ENCODE measurements around the gene CCDC12. TPM values are rescaled to one million over a fixed set of nuclear protein-coding genes. Genes with fewer than 3 reads are reported as not detected.

The CCDC12 gene
- total RNA-seq, 1 donor from 2014 or later = 71.5 TPM

- intact Hi-C loops (cut with micrococcal nuclease) = loop anchor here (1.0 to 5.0 kb wide), 2 partner anchors 74 to 90 kb away; no protein-coding TSS in a partner anchor
These were observed 21.0 kb upstream of the CCDC12 start for GRCh38 chr3:46997453-46998091.

GRCh38 chr3:46996689-46997452 is 20.3 kb upstream of the CCDC12 start:
- intact Hi-C loops (cut with micrococcal nuclease) = loop anchor here (5.0 kb wide), 1 partner anchor 90 kb away; no protein-coding TSS in a partner anchor

- intact Hi-C loops (cut with micrococcal nuclease) = loop anchor here (5.0 kb wide), 1 partner anchor 89 kb away; no protein-coding TSS in a partner anchor
These were observed 19.5 kb upstream of the CCDC12 start for GRCh38 chr3:46995901-46996562.

- intact Hi-C loops (cut with micrococcal nuclease) = loop anchor here (5.0 kb wide), 1 partner anchor 88 kb away; no protein-coding TSS in a partner anchor
These were observed 18.5 kb upstream of the CCDC12 start for GRCh38 chr3:46994801-46995731.

GRCh38 chr3:46993986-46994385 is 17.4 kb upstream of the CCDC12 start:
- intact Hi-C loops (cut with micrococcal nuclease) = no loop called here

GRCh38 chr3:46993292-46993691 is 16.7 kb upstream of the CCDC12 start:
- intact Hi-C loops (cut with micrococcal nuclease) = no loop called here

- intact Hi-C loops (cut with micrococcal nuclease) = no loop called here
These were observed 15.7 kb upstream of the CCDC12 start for GRCh38 chr3:46992231-46992630.

GRCh38 chr3:46991406-46992165 is 15.0 kb upstream of the CCDC12 start:
- intact Hi-C loops (cut with micrococcal nuclease) = no loop called here

GRCh38 chr3:46990573-46991374 is 14.2 kb upstream of the CCDC12 start:
- intact Hi-C loops (cut with micrococcal nuclease) = no loop called here

GRCh38 chr3:46989146-46989810 is 12.7 kb upstream of the CCDC12 start:
- intact Hi-C loops (cut with micrococcal nuclease) = loop anchor here (5.0 kb wide), 2 partner anchors 33 to 62 kb away; no protein-coding TSS in a partner anchor

- intact Hi-C loops (cut with micrococcal nuclease) = loop anchor here (5.0 kb wide), 2 partner anchors 34 to 61 kb away; no protein-coding TSS in a partner anchor
These were observed 12.1 kb upstream of the CCDC12 start for GRCh38 chr3:46988616-46989015.

GRCh38 chr3:46987743-46988401 is 11.3 kb upstream of the CCDC12 start:
- intact Hi-C loops (cut with micrococcal nuclease) = loop anchor here (1.0 to 5.0 kb wide), 5 partner anchors 9 to 393 kb away; partner anchors contain the start of genes NBEAL2 and PTPN23

GRCh38 chr3:46987319-46987742 is 10.8 kb upstream of the CCDC12 start:
- intact Hi-C loops (cut with micrococcal nuclease) = loop anchor here (1.0 to 5.0 kb wide), 5 partner anchors 8 to 393 kb away; partner anchors contain the start of genes NBEAL2 and PTPN23

GRCh38 chr3:46986782-46987310 is 10.3 kb upstream of the CCDC12 start:
- intact Hi-C loops (cut with micrococcal nuclease) = loop anchor here (1.0 to 5.0 kb wide), 5 partner anchors 8 to 394 kb away; partner anchors contain the start of genes NBEAL2 and PTPN23

GRCh38 chr3:46986055-46986730 is 9.6 kb upstream of the CCDC12 start:
- intact Hi-C loops (cut with micrococcal nuclease) = loop anchor here (2.0 to 5.0 kb wide), 4 partner anchors 36 to 395 kb away; partner anchors contain the start of gene PTPN23

GRCh38 chr3:46985588-46985987 is 9.0 kb upstream of the CCDC12 start:
- intact Hi-C loops (cut with micrococcal nuclease) = loop anchor here (5.0 kb wide), 2 partner anchors 37 to 58 kb away; no protein-coding TSS in a partner anchor

Data from T-helper 2 cell treated with Interferon-gamma antibody and Interleukin-4, amounts not matched to agents 100 ng/mL and 5 ng/mL, for 36 hours (primary cell).